Lung microvascular endothelial cell (primary cell): ENCODE data around the gene FHL2. TPM values are rescaled to one million over a fixed set of nuclear protein-coding genes. Genes with fewer than 3 reads are reported as not detected.

Experiments used
- DNase-seq, 2 donors: peaks; one replicate each; pipeline versions ENCODE4 v3.0.0 to v3.0.0-alpha.2; 2010; ENCODE audit warnings: low read depth in 2 of 2
- total RNA-seq: library from RNA; depleted of rRNA; stranded (reverse); fragments of >200 nt; gene quantifications from 2 replicates; pipeline ENCODE4 v1.2.1, GENCODE V29; 2014

Gene FHL2
- total RNA-seq, 1 donor from 2014 or later: 32.9 TPM

GRCh38 chr2:105422801-105423200 lies 23.9 kb upstream of the FHL2 start:
- DNase-seq: no peak

- no peak for DNase-seq
Measured at GRCh38 chr2:105421053-105421452, 22.2 kb upstream of the FHL2 start.

- no peak for DNase-seq
Measured at GRCh38 chr2:105418522-105418921, 19.7 kb upstream of the FHL2 start.

GRCh38 chr2:105417857-105418436 lies 19.1 kb upstream of the FHL2 start:
- no peak for DNase-seq

- DNase-seq: no peak
Measured at GRCh38 chr2:105416156-105416555, 17.3 kb upstream of the FHL2 start.

GRCh38 chr2:105415007-105415406 lies 16.2 kb upstream of the FHL2 start:
- no peak for DNase-seq

- DNase-seq: no peak
Measured at GRCh38 chr2:105413206-105413605, 14.4 kb upstream of the FHL2 start.

GRCh38 chr2:105412584-105412983 lies 13.7 kb upstream of the FHL2 start:
- DNase-seq: no peak

GRCh38 chr2:105411720-105412407 lies 13.0 kb upstream of the FHL2 start:
- no peak for DNase-seq

- peak; percentile 66 to 75 for DNase-seq
Measured at GRCh38 chr2:105410554-105410953, 11.7 kb upstream of the FHL2 start.

GRCh38 chr2:105409717-105410116 lies 10.9 kb upstream of the FHL2 start:
- peak; percentile 47 to 81 for DNase-seq

GRCh38 chr2:105407946-105408743 lies 9.3 kb upstream of the FHL2 start:
- no peak for DNase-seq

- peak in 1 of 2 donors; percentile 45 for DNase-seq
Measured at GRCh38 chr2:105406221-105406620, 7.4 kb upstream of the FHL2 start.

GRCh38 chr2:105405291-105405690 lies 6.4 kb upstream of the FHL2 start:
- DNase-seq: no peak

- no peak for DNase-seq
Measured at GRCh38 chr2:105404736-105405135, 5.9 kb upstream of the FHL2 start.

GRCh38 chr2:105403783-105404698 lies 5.2 kb upstream of the FHL2 start:
- peak in 1 of 2 donors; percentile 80 for DNase-seq

GRCh38 chr2:105403241-105403782 lies 4.5 kb upstream of the FHL2 start:
- DNase-seq: peak in 1 of 2 donors; percentile 17

- no peak for DNase-seq
Measured at GRCh38 chr2:105402809-105403208, 4.0 kb upstream of the FHL2 start.

GRCh38 chr2:105401867-105402266 lies 3.0 kb upstream of the FHL2 start:
- no peak for DNase-seq

GRCh38 chr2:105400138-105400540 lies 1.3 kb upstream of the FHL2 start:
- DNase-seq: no peak

GRCh38 chr2:105399207-105399861 lies 483 bp upstream of the FHL2 start:
- DNase-seq: no peak
